HCT116 (cell line): ENCODE results near the gene PLA2G2C. TPM values are rescaled to one million over a fixed set of nuclear protein-coding genes. Genes with fewer than 3 reads are reported as not detected.

Source experiments
- ATAC-seq: fragments of 200-7000 bp; cut with Tn5 transposase; 2 replicates; pipeline ENCODE4 v1.9.1; 2020; ENCODE audit warnings: mild to moderate bottlenecking, moderate library complexity
- BruUV-seq: library from RNA; stranded (reverse); fragments of 400-500 nt; replicated peaks from 2 replicates; lab custom pipeline; 2021; lab: Mats Ljungman, UMichigan
- CTCF ChIA-PET: fragments of 300-600 bp; sonication (Branson Sonifier 250); formaldehyde crosslinking; loops from one replicate; lab custom pipeline; 2021; ENCODE audit warnings: antibody characterized with exemption; lab: Charles Lee
- POLR2A ChIA-PET: fragments of 300-600, 350-600 bp; sonication (Branson Sonifier 250); formaldehyde crosslinking; loops from one replicate; lab custom pipeline; 2021; ENCODE audit warnings: antibody characterized with exemption; lab: Charles Lee
- RAD21 ChIA-PET, 2 experiments: fragments of 300-600 bp; sonication (Branson Sonifier 250); formaldehyde crosslinking; loops; one replicate each; lab custom pipeline; 2023; ENCODE audit warnings: low total read pairs in 2 of 2; ENCODE audit not compliant: uncharacterized antibody in 2 of 2, unreplicated experiment in 2 of 2, low non-redundant PET in 1 of 2; lab: Charles Lee
- DNase-seq: peaks from one replicate; pipeline ENCODE4 v3.0.0-alpha.2; 2010; ENCODE audit warnings: low read depth, low spot score
- H2AFZ ChIP-seq: fragments of 200-600 bp; shearing (Covaris generic), sonication (generic); 2 replicates; pipeline ENCODE4 v1.6.1; 2017; ENCODE audit warnings: low read depth, mixed run types, mixed read lengths, antibody characterized with exemption, low read length; ENCODE audit not compliant: poor library complexity, severe bottlenecking
- H3K27ac ChIP-seq: 2 replicates; pipeline ENCODE4 v1.5.1; 2012; ENCODE audit warnings: low read depth, low read length
- H3K27me3 ChIP-seq: fragments of 200-600 bp; sonication (generic); 2 replicates; pipeline ENCODE4 v1.6.1; 2016; ENCODE audit warnings: mixed run types, low read length, mixed read lengths; ENCODE audit not compliant: insufficient read depth
- H3K36me3 ChIP-seq, 2 experiments: fragments of 200-500 bp in 1 of 2; fragments of 200-600 bp in 1 of 2; sonication (Bioruptor generic) in 1 of 2; sonication (generic) in 1 of 2; 2 replicates each; pipeline versions ENCODE4 v1.5.1 to v1.6.1; 2014 to 2016; ENCODE audit warnings: low read length in 2 of 2, inconsistent platforms in 1 of 2, mixed read lengths in 1 of 2, mixed run types in 1 of 2; ENCODE audit not compliant: insufficient read depth in 2 of 2, control insufficient read depth in 1 of 2
- H3K4me1 ChIP-seq, 2 experiments: fragments of 200-600 bp in 1 of 2; sonication (generic) in 1 of 2; 2 replicates each; pipeline versions ENCODE4 v1.5.1 to v1.6.1; 2012 to 2017; ENCODE audit warnings: low read length in 2 of 2, inconsistent platforms in 1 of 2, mild to moderate bottlenecking in 1 of 2, mixed read lengths in 1 of 2, mixed run types in 1 of 2, moderate library complexity in 1 of 2; ENCODE audit not compliant: insufficient read depth in 2 of 2, control insufficient read depth in 1 of 2
- H3K4me2 ChIP-seq: fragments of 200-600 bp; sonication (generic); 2 replicates; pipeline ENCODE4 v1.6.1; 2017; ENCODE audit warnings: mixed run types, low read length, mixed read lengths
- H3K4me3 ChIP-seq, 2 experiments: fragments of 200-600 bp in 1 of 2; sonication (generic) in 1 of 2; replicated peaks in 1 of 2; 2 replicates each; pipeline ENCODE4 v1.5.1; 2011 to 2016; ENCODE audit warnings: low read length in 2 of 2, control low read depth in 1 of 2, low read depth in 1 of 2, mild to moderate bottlenecking in 1 of 2, mixed read lengths in 1 of 2, mixed run types in 1 of 2
- H3K79me2 ChIP-seq: fragments of 200-600 bp; sonication (generic); 2 replicates; pipeline ENCODE4 v1.6.1; 2017; ENCODE audit warnings: mild to moderate bottlenecking, mixed run types, low read length, moderate library complexity, mixed read lengths; ENCODE audit not compliant: insufficient read depth
- H3K9ac ChIP-seq: fragments of 200-600 bp; sonication (generic); 2 replicates; pipeline ENCODE4 v1.6.1; 2016; ENCODE audit warnings: low read length, mixed read lengths
- H3K9me2 ChIP-seq: fragments of 200-600 bp; sonication (generic), shearing (Covaris generic); 2 replicates; pipeline ENCODE4 v1.6.1; 2017; ENCODE audit warnings: mixed run types, mild to moderate bottlenecking, moderate library complexity; ENCODE audit not compliant: insufficient read depth
- H3K9me3 ChIP-seq, 2 experiments: fragments of 200-500 bp in 1 of 2; fragments of 200-600 bp in 1 of 2; sonication (Bioruptor generic) in 1 of 2; sonication (generic) in 1 of 2; 2 replicates each; pipeline ENCODE4 v1.6.1; 2014 to 2017; ENCODE audit warnings: low read length in 2 of 2, mixed read lengths in 2 of 2, inconsistent platforms in 1 of 2, low read depth in 1 of 2, mild to moderate bottlenecking in 1 of 2, mixed run types in 1 of 2, moderate library complexity in 1 of 2; ENCODE audit not compliant: control insufficient read depth in 1 of 2, insufficient read depth in 1 of 2
- H4K20me1 ChIP-seq: fragments of 200-600 bp; sonication (generic), shearing (Covaris generic); 2 replicates; pipeline ENCODE4 v1.6.1; 2017; ENCODE audit warnings: mixed run types, mild to moderate bottlenecking, moderate library complexity; ENCODE audit not compliant: insufficient read depth
- CBX3 ChIP-seq: IDR thresholded peaks from 2 replicates; pipeline ENCODE4 v1.6.1; 2012; ENCODE audit warnings: low read depth
- EGR1 ChIP-seq: IDR thresholded peaks from 2 replicates; pipeline ENCODE4 v1.6.1; 2012; ENCODE audit warnings: low read depth
- ELF1 ChIP-seq: IDR thresholded peaks from 2 replicates; pipeline ENCODE4 v1.6.1; 2012; ENCODE audit warnings: low read depth, borderline replicate concordance
- FOSL1 ChIP-seq: IDR thresholded peaks from 2 replicates; pipeline ENCODE4 v1.6.1; 2012; ENCODE audit warnings: low read depth
- POLR2A ChIP-seq: IDR thresholded peaks from 2 replicates; pipeline ENCODE4 v1.7.0; 2011; ENCODE audit warnings: borderline replicate concordance; ENCODE audit not compliant: insufficient read depth, insufficient read length; ENCODE audit errors: extremely low read depth
- RAD21 ChIP-seq: IDR thresholded peaks from 2 replicates; pipeline ENCODE4 v1.6.1; 2012; ENCODE audit warnings: low read depth, mild to moderate bottlenecking
- SIN3A ChIP-seq: IDR thresholded peaks from 2 replicates; pipeline ENCODE4 v1.6.1; 2012; ENCODE audit warnings: low read depth
- SP1 ChIP-seq: IDR thresholded peaks from 2 replicates; pipeline ENCODE4 v1.6.1; 2012; ENCODE audit warnings: low read depth
- SRF ChIP-seq: IDR thresholded peaks from 2 replicates; pipeline ENCODE4 v1.6.1; 2012; ENCODE audit warnings: low read depth
- ZNF274 ChIP-seq: fragments of 200-500 bp; sonication (Bioruptor generic); IDR thresholded peaks from 2 replicates; pipeline ENCODE4 v1.6.1; 2014; ENCODE audit warnings: mild to moderate bottlenecking, low read depth, low read length, inconsistent platforms
- intact Hi-C: fragments of 100-400 bp; cut with micrococcal nuclease; formaldehyde crosslinking; loops from 2 replicates; pipeline ENCODE4 v1.10.0; 2022
- total RNA-seq: library from RNA; stranded (reverse); gene quantifications from one replicate; pipeline ENCODE4 v1.2.1, GENCODE V29; 2021; ENCODE audit not compliant: unreplicated experiment
- TF ChIP-seq, protein P1 (sequence below): IDR thresholded peaks from 2 replicates; pipeline ENCODE4 v1.6.1; 2012
- TF ChIP-seq, protein P2 (sequence below): IDR thresholded peaks from 2 replicates; pipeline ENCODE4 v1.6.1; 2011; ENCODE audit warnings: mild to moderate bottlenecking, low read length, moderate library complexity; ENCODE audit not compliant: insufficient replicate concordance; ENCODE audit errors: extremely low read depth
- TF ChIP-seq, protein P3 (sequence below), 3 experiments: fragments of 200-600 bp in 1 of 3; sonication (generic) in 1 of 3; IDR thresholded peaks in 2 of 3; conservative IDR thresholded peaks in 1 of 3; 2 replicates each; pipeline ENCODE4 v1.5.1; 2012 to 2017; ENCODE audit warnings: low read depth in 2 of 3, low read length in 2 of 3, antibody characterized with exemption in 1 of 3, borderline replicate concordance in 1 of 3, control low read depth in 1 of 3, mild to moderate bottlenecking in 1 of 3, mixed read lengths in 1 of 3, mixed run types in 1 of 3, moderate library complexity in 1 of 3; ENCODE audit not compliant: insufficient read depth in 1 of 3
- TF ChIP-seq, protein P4 (sequence below): IDR thresholded peaks from 2 replicates; pipeline ENCODE4 v1.6.1; 2012

The PLA2G2C gene
- total RNA-seq, 1 experiment from 2014 or later: not detected

DNA sequence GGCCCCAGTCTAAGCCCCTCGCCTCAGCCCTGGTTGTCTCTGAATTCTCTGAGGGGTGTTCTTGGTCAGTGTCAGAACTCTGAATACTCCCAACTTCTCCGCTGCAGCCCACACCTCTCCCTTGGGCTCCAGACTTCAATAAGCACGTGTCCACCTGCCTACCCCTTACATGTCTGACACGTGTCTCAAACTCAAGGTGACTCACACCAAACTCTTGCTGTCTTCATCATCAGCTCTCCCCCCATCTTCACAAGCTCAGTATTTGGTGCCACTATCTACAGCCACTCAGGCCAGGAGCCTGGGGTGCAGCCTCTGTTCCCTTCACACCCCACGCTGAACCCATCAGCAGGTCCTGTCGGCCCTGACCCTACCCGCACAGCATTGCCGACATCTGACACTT, 19.2 kb downstream of the PLA2G2C start:
- DNase-seq (no peak), ATAC-seq (no peak)
- no peaks in the 10 kb centered on the region for H3K9me2 ChIP-seq
- peaks cover 0 to 10% of the 10 kb centered on the region in 2 experiments; a peak in 2 of 4 replicates for H3K4me1 ChIP-seq
- no peak overlapping the region for H3K9ac ChIP-seq
- H4K20me1 ChIP-seq: no peaks in the 10 kb centered on the region
- no peaks in the 10 kb centered on the region for H3K9me3 ChIP-seq
- H2AFZ ChIP-seq: no peak overlapping the region
- H3K27ac ChIP-seq: no peak overlapping the region
- H3K79me2 ChIP-seq: no peaks in the 10 kb centered on the region
- intact Hi-C loops: loop anchor here (5.0 kb wide), 1 partner anchor 325 kb away; no protein-coding TSS in a partner anchor
- TF ChIP-seq ZNF274: no peak
- CTCF ChIA-PET: no interaction called here
- RAD21 ChIA-PET: no interaction called here
- POLR2A ChIA-PET: no interaction called here
- no peaks in the 10 kb centered on the region for H3K27me3 ChIP-seq
- BruUV-seq: no TSS peak
- H3K4me3 ChIP-seq: no peak overlapping the region
- no peaks in the 10 kb centered on the region for H3K36me3 ChIP-seq
- H3K4me2 ChIP-seq: no peak overlapping the region

DNA sequence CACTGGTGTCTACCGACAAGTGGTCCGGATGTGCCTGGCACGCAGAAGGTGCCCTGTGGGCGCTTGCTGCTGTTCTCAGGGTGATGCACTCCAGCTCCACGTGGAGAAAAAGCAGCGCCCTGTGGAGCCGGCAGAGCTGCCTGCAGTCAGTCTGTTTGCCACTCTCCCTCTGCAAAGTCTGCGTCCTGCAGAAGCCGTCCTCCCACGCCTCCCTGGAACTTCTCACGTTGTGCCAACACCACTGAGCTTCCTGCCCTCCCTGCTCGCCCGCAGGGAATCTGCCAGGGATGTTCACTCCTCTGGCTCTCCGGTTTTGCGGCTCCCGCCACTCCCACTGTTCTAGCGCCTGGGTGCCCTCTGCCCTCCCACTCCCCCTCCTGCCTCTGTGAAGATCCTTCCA, 20.3 kb downstream of the PLA2G2C start:
- Histone ChIP-seq H3K27me3 (no peaks in the 10 kb centered on the region), H2AFZ (no peak overlapping the region), H3K4me2 (no peak overlapping the region), H3K27ac (no peak overlapping the region), H3K9me3 (peaks cover 0 to 3% of the 10 kb centered on the region in 2 experiments; a peak in 1 of 4 replicates), H3K36me3 (no peaks in the 10 kb centered on the region), H3K4me1 (peaks cover 0 to 4% of the 10 kb centered on the region in 2 experiments; a peak in 1 of 4 replicates), H3K79me2 (no peaks in the 10 kb centered on the region), H3K9me2 (no peaks in the 10 kb centered on the region), H3K9ac (no peak overlapping the region), H3K4me3 (no peak overlapping the region), H4K20me1 (no peaks in the 10 kb centered on the region)
- RAD21 ChIA-PET: no interaction called here
- no peak for ATAC-seq
- TF ChIP-seq ELF1 (no peak), SRF (no peak), RAD21 (no peak), EGR1 (no peak), ZNF274 (no peak), CBX3 (no peak), FOSL1 (no peak), POLR2A (no peak), SP1 (no peak), SIN3A (no peak)
- TF ChIP-seq, protein P1, sequence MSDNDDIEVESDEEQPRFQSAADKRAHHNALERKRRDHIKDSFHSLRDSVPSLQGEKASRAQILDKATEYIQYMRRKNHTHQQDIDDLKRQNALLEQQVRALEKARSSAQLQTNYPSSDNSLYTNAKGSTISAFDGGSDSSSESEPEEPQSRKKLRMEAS: no peak
- TF ChIP-seq, protein P2, sequence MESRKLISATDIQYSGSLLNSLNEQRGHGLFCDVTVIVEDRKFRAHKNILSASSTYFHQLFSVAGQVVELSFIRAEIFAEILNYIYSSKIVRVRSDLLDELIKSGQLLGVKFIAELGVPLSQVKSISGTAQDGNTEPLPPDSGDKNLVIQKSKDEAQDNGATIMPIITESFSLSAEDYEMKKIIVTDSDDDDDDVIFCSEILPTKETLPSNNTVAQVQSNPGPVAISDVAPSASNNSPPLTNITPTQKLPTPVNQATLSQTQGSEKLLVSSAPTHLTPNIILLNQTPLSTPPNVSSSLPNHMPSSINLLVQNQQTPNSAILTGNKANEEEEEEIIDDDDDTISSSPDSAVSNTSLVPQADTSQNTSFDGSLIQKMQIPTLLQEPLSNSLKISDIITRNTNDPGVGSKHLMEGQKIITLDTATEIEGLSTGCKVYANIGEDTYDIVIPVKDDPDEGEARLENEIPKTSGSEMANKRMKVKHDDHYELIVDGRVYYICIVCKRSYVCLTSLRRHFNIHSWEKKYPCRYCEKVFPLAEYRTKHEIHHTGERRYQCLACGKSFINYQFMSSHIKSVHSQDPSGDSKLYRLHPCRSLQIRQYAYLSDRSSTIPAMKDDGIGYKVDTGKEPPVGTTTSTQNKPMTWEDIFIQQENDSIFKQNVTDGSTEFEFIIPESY: no peak
- TF ChIP-seq, protein P3, sequence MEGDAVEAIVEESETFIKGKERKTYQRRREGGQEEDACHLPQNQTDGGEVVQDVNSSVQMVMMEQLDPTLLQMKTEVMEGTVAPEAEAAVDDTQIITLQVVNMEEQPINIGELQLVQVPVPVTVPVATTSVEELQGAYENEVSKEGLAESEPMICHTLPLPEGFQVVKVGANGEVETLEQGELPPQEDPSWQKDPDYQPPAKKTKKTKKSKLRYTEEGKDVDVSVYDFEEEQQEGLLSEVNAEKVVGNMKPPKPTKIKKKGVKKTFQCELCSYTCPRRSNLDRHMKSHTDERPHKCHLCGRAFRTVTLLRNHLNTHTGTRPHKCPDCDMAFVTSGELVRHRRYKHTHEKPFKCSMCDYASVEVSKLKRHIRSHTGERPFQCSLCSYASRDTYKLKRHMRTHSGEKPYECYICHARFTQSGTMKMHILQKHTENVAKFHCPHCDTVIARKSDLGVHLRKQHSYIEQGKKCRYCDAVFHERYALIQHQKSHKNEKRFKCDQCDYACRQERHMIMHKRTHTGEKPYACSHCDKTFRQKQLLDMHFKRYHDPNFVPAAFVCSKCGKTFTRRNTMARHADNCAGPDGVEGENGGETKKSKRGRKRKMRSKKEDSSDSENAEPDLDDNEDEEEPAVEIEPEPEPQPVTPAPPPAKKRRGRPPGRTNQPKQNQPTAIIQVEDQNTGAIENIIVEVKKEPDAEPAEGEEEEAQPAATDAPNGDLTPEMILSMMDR (IDR thresholded peaks at IDR 0.05 in 2 of 3, conservative IDR thresholded peaks at IDR 0.05 in 1 of 3; ENCODE audit: borderline replicate concordance in 1 of 3, insufficient read depth in 1 of 3, low read depth in 2 of 3, low read length in 2 of 3): no peak
- TF ChIP-seq, protein P4, sequence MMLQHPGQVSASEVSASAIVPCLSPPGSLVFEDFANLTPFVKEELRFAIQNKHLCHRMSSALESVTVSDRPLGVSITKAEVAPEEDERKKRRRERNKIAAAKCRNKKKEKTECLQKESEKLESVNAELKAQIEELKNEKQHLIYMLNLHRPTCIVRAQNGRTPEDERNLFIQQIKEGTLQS: no peak
- CTCF ChIA-PET: interaction anchor here (0.9 to 1.1 kb wide), 2 partner anchors 13 to 27 kb away, joined by 3 read pairs; no protein-coding TSS in a partner anchor
- no peak for DNase-seq
- POLR2A ChIA-PET: no interaction called here
- no TSS peak for BruUV-seq
- intact Hi-C loops: loop anchor here (5.0 kb wide), 1 partner anchor 326 kb away; no protein-coding TSS in a partner anchor
